ENCODE data around the gene C1orf159.
A peak's percentile ranks its signal among the peaks of the same experiment; 100 is the strongest.

C1orf159 gene

GRCh38 chr1:1086911-1087341, 29.0 kb downstream of the C1orf159 start:
- no peaks in the 10 kb centered on the region for H3K4me1 ChIP-seq (ENCODE audit: control insufficient read depth, insufficient read depth, low read length)
- no peaks in the 10 kb centered on the region for H3K9me3 ChIP-seq (ENCODE audit: control insufficient read depth, insufficient read depth, low read depth, low read length)
- peaks cover 0 to 5% of the 10 kb centered on the region in 2 experiments; a peak in 1 of 3 replicates for H3K36me3 ChIP-seq (ENCODE audit: control insufficient read depth in 2 of 2, insufficient read depth in 1 of 2, low read length in 2 of 2)
- POLR2A ChIA-PET = no interaction called here
- CTCF ChIA-PET = no interaction called here
- TF ChIP-seq EGR2 (tag by site-specific recombination; IDR thresholded peaks at IDR 0.05; ENCODE audit: low read depth) = peak; percentile 75
- peak; percentile 78 for TF ChIP-seq ZFHX2 (tag by site-specific recombination; conservative IDR thresholded peaks at IDR 0.05)
- TF ChIP-seq ZSCAN23 (tag by site-specific recombination; IDR thresholded peaks at IDR 0.05) = no peak
- no peak for TF ChIP-seq ZNF660 (tag by site-specific recombination; IDR thresholded peaks at IDR 0.05)
- TF ChIP-seq ZSCAN16 (tag by site-specific recombination; IDR thresholded peaks at IDR 0.05) = no peak
- no peak overlapping the region for H3K27ac ChIP-seq (ENCODE audit: extremely low read depth, low read depth, low read length)
- no peak overlapping the region for H3K4me3 ChIP-seq (ENCODE audit: low read depth, low read length)

- ChIA-PET POLR2A (no interaction called here), CTCF (interaction anchor here (1.3 kb wide), 1 partner anchor 22 kb away, joined by 5 read pairs; no protein-coding TSS in a partner anchor)
These were observed 29.7 kb downstream of the C1orf159 start for GRCh38 chr1:1085911-1086841.

GRCh38 chr1:1085171-1085841, 30.6 kb downstream of the C1orf159 start:
- H3K27ac ChIP-seq (ENCODE audit: extremely low read depth, low read depth, low read length) = no peak overlapping the region
- no peaks in the 10 kb centered on the region for H3K4me1 ChIP-seq (ENCODE audit: control insufficient read depth, insufficient read depth, low read length)
- no peaks in the 10 kb centered on the region for H3K9me3 ChIP-seq (ENCODE audit: control insufficient read depth, insufficient read depth, low read depth, low read length)
- no peak overlapping the region for H3K4me3 ChIP-seq (ENCODE audit: low read depth, low read length)
- POLR2A ChIA-PET = no interaction called here
- H3K36me3 ChIP-seq (ENCODE audit: control insufficient read depth in 2 of 2, insufficient read depth in 1 of 2, low read length in 2 of 2) = peaks cover 0 to 5% of the 10 kb centered on the region in 2 experiments; a peak in 1 of 3 replicates
- CTCF ChIA-PET = interaction anchor here (1.3 kb wide), 1 partner anchor 21 kb away, joined by 5 read pairs; no protein-coding TSS in a partner anchor
- no peak for TF ChIP-seq SETDB1 (IDR thresholded peaks at IDR 0.05; ENCODE audit: insufficient read length, low read length)
- TF ChIP-seq SP2 (tag by site-specific recombination; IDR thresholded peaks at IDR 0.05) = no peak
- no peak for TF ChIP-seq ZNF658 (tag by site-specific recombination; IDR thresholded peaks at IDR 0.05)
- no peak for TF ChIP-seq ZNF585B (tag by site-specific recombination; IDR thresholded peaks at IDR 0.05)
- no peak for TF ChIP-seq TSHZ1 (tag by site-specific recombination; IDR thresholded peaks at IDR 0.05; ENCODE audit: borderline replicate concordance)
- TF ChIP-seq HOXC10 (CRISPR knock-in tag; IDR thresholded peaks at IDR 0.05) = no peak
- TF ChIP-seq ZBTB1 (tag by site-specific recombination; IDR thresholded peaks at IDR 0.05) = no peak
- TF ChIP-seq ZNF514 (tag by site-specific recombination; IDR thresholded peaks at IDR 0.05) = no peak
- TF ChIP-seq ZNF292 (tag by site-specific recombination; IDR thresholded peaks at IDR 0.05; ENCODE audit: borderline replicate concordance, low read depth) = no peak
- no peak for TF ChIP-seq ELK4 (IDR thresholded peaks at IDR 0.05; ENCODE audit: borderline replicate concordance, low read depth, low read length)
- TF ChIP-seq GLI4 (tag by site-specific recombination; IDR thresholded peaks at IDR 0.05) = no peak
- no peak for TF ChIP-seq ZEB2 (tag by site-specific recombination; IDR thresholded peaks at IDR 0.05)
- no peak for TF ChIP-seq ZNF157 (tag by site-specific recombination; IDR thresholded peaks at IDR 0.05)
- TF ChIP-seq ZNF530 (tag by site-specific recombination; IDR thresholded peaks at IDR 0.05; ENCODE audit: low read depth) = no peak
- no peak for TF ChIP-seq ZNF544 (tag by site-specific recombination; IDR thresholded peaks at IDR 0.05)
- no peak for TF ChIP-seq REPIN1 (tag by site-specific recombination; IDR thresholded peaks at IDR 0.05; ENCODE audit: low read depth)
- TF ChIP-seq ZNF423 (tag by site-specific recombination; IDR thresholded peaks at IDR 0.05) = no peak

More at GRCh38 chr1:1085911-1086841, 29.7 kb downstream of the C1orf159 start:
- H3K4me3 ChIP-seq (ENCODE audit: low read depth, low read length) = no peak overlapping the region
- peaks cover 0 to 5% of the 10 kb centered on the region in 2 experiments; a peak in 1 of 3 replicates for H3K36me3 ChIP-seq (ENCODE audit: control insufficient read depth in 2 of 2, insufficient read depth in 1 of 2, low read length in 2 of 2)
- no peak overlapping the region for H3K27ac ChIP-seq (ENCODE audit: extremely low read depth, low read depth, low read length)
- TF ChIP-seq ZNF747 (tag by site-specific recombination; IDR thresholded peaks at IDR 0.05) (no peak), ZNF18 (tag by site-specific recombination; IDR thresholded peaks at IDR 0.05) (peak; percentile 96)
- H3K4me1 ChIP-seq (ENCODE audit: control insufficient read depth, insufficient read depth, low read length) = no peaks in the 10 kb centered on the region
- no peaks in the 10 kb centered on the region for H3K9me3 ChIP-seq (ENCODE audit: control insufficient read depth, insufficient read depth, low read depth, low read length)
